CD14-positive monocyte (primary cell): ENCODE results near the gene NCBP1. TPM values are rescaled to one million over a fixed set of nuclear protein-coding genes. Genes with fewer than 3 reads are reported as not detected.

Experiments
- DNase-seq, 3 donors: peaks; one replicate each; pipeline ENCODE4 v3.0.0-alpha.2; 2011 to 2022
- H2AFZ ChIP-seq: 2 replicates; pipeline ENCODE4 v1.6.0; 2012; ENCODE audit warnings: mild to moderate bottlenecking, low read depth, low read length, inconsistent platforms; ENCODE audit not compliant: insufficient read depth, poor library complexity, severe bottlenecking
- H3K27ac ChIP-seq, 2 donors: 1 replicate in 1 of 2; 2 replicates in 1 of 2; pipeline ENCODE4 v1.5.1; 2012 to 2013; ENCODE audit warnings: low read length in 2 of 2, control low read depth in 1 of 2, inconsistent platforms in 1 of 2, low read depth in 1 of 2, mild to moderate bottlenecking in 1 of 2
- H3K27me3 ChIP-seq, 2 donors: one replicate each; pipeline versions ENCODE4 v1.6.0 to v1.6.1; 2011 to 2013; ENCODE audit warnings: low read length in 2 of 2; ENCODE audit not compliant: control insufficient read depth in 2 of 2, insufficient read depth in 2 of 2
- H3K36me3 ChIP-seq, 2 donors: replicated peaks in 1 of 2; 1 replicate in 1 of 2; 2 replicates in 1 of 2; pipeline versions ENCODE4 v1.5.1 to v1.6.1; 2012 to 2013; ENCODE audit warnings: low read length in 2 of 2, control low read depth in 1 of 2, inconsistent platforms in 1 of 2, mild to moderate bottlenecking in 1 of 2; ENCODE audit not compliant: insufficient read depth in 2 of 2, control insufficient read depth in 1 of 2
- H3K4me1 ChIP-seq, 2 donors: 1 replicate in 1 of 2; 2 replicates in 1 of 2; pipeline versions ENCODE4 v1.5.1 to v1.6.1; 2012 to 2013; ENCODE audit warnings: low read length in 2 of 2, control low read depth in 1 of 2, inconsistent platforms in 1 of 2, mild to moderate bottlenecking in 1 of 2, moderate library complexity in 1 of 2; ENCODE audit not compliant: insufficient read depth in 2 of 2, control insufficient read depth in 1 of 2
- H3K4me2 ChIP-seq: replicated peaks from 2 replicates; pipeline ENCODE3; 2012; ENCODE audit warnings: low read length, moderate library complexity, mild to moderate bottlenecking; ENCODE audit not compliant: poor library complexity, severe bottlenecking; ENCODE audit errors: extremely low read depth
- H3K4me3 ChIP-seq, 3 experiments: fragments of 200-600 bp in 1 of 3; sonication (generic) in 1 of 3; replicated peaks in 1 of 3; 1 replicate in 2 of 3; 2 replicates in 1 of 3; pipeline ENCODE4 v1.5.1; 2011 to 2013; ENCODE audit warnings: low read length in 3 of 3, mild to moderate bottlenecking in 3 of 3, control low read depth in 2 of 3, low read depth in 2 of 3, inconsistent platforms in 1 of 3, moderate library complexity in 1 of 3
- H3K79me2 ChIP-seq: 2 replicates; pipeline ENCODE4 v1.6.0; 2012; ENCODE audit warnings: mild to moderate bottlenecking, control low read depth, inconsistent platforms, low read length, moderate library complexity; ENCODE audit not compliant: insufficient read depth
- H3K9ac ChIP-seq: 2 replicates; pipeline ENCODE4 v1.6.0; 2017; ENCODE audit warnings: low read length, mild to moderate bottlenecking; ENCODE audit not compliant: insufficient read depth, poor library complexity, severe bottlenecking
- H3K9me3 ChIP-seq, 2 donors: replicated peaks in 1 of 2; 1 replicate in 1 of 2; 2 replicates in 1 of 2; pipeline versions ENCODE4 v1.5.1 to v1.6.1; 2012 to 2013; ENCODE audit warnings: low read length in 2 of 2, control low read depth in 1 of 2; ENCODE audit not compliant: control insufficient read depth in 1 of 2, insufficient read depth in 1 of 2
- H4K20me1 ChIP-seq: 2 replicates; pipeline ENCODE4 v1.6.0; 2012; ENCODE audit warnings: mild to moderate bottlenecking, low read length, control low read depth, moderate library complexity; ENCODE audit not compliant: insufficient read depth
- H3K27ac Mint-ChIP-seq, 7 donors: one replicate each; pipeline ENCODE4 v1.8.0; 2020; ENCODE audit warnings: mild to moderate bottlenecking in 7 of 7, mixed read lengths in 7 of 7, moderate library complexity in 6 of 7, inconsistent platforms in 2 of 7
- H3K27me3 Mint-ChIP-seq, 3 donors: one replicate each; pipeline ENCODE4 v1.8.0; 2021 to 2022; ENCODE audit warnings: low read depth in 3 of 3, mild to moderate bottlenecking in 3 of 3, mixed read lengths in 3 of 3, moderate library complexity in 3 of 3, inconsistent platforms in 1 of 3
- H3K36me3 Mint-ChIP-seq, 2 donors: one replicate each; pipeline ENCODE4 v1.8.0; 2020; ENCODE audit warnings: mixed read lengths in 2 of 2, inconsistent platforms in 1 of 2, mild to moderate bottlenecking in 1 of 2
- H3K4me1 Mint-ChIP-seq: one replicate; pipeline ENCODE4 v1.8.0; 2020; ENCODE audit warnings: mild to moderate bottlenecking, mixed read lengths
- H3K4me3 Mint-ChIP-seq, 2 donors: one replicate each; pipeline ENCODE4 v1.8.0; 2020; ENCODE audit warnings: mild to moderate bottlenecking in 2 of 2, mixed read lengths in 2 of 2, moderate library complexity in 1 of 2
- H3K9me3 Mint-ChIP-seq, 7 donors: one replicate each; pipeline ENCODE4 v1.8.0; 2020 to 2022; ENCODE audit warnings: mixed read lengths in 7 of 7, mild to moderate bottlenecking in 6 of 7, moderate library complexity in 6 of 7, inconsistent platforms in 2 of 7
- CTCF ChIP-seq: fragments of 200-600 bp; IDR thresholded peaks from one replicate; pipeline ENCODE4 v1.8.0; 2022; ENCODE audit warnings: antibody characterized with exemption, mild to moderate bottlenecking
- WGBS: methylation state at CpG from one replicate; pipeline ENCODE4 v1.1.5; 2013; ENCODE audit warnings: missing lambda C conversion rate; ENCODE audit not compliant: insufficient coverage; 5-methylcytosine and 5-hydroxymethylcytosine counted together
- intact Hi-C, 2 donors: fragments of 100-400 bp; cut with micrococcal nuclease; formaldehyde crosslinking; loops; one replicate each; pipeline versions ENCODE4 v1.15.0 to v1.15.1; 2023
- polyA plus RNA-seq, 3 donors: library from polyadenylated mRNA; depleted of rRNA in 1 of 3; unstranded in 2 of 3; stranded (reverse) in 1 of 3; fragments of 300-500 nt in 2 of 3; fragments of >200 nt in 1 of 3; fragmentation: Illumina TruSeq in 2 of 3; gene quantifications; 1 replicate in 2 of 3; 2 replicates in 1 of 3; pipeline ENCODE4 v1.2.3, GENCODE V29; 2012 to 2021

NCBP1 gene
- polyA plus RNA-seq, 3 donors: 8.9 to 15.8 (median 11.1) TPM

DNA sequence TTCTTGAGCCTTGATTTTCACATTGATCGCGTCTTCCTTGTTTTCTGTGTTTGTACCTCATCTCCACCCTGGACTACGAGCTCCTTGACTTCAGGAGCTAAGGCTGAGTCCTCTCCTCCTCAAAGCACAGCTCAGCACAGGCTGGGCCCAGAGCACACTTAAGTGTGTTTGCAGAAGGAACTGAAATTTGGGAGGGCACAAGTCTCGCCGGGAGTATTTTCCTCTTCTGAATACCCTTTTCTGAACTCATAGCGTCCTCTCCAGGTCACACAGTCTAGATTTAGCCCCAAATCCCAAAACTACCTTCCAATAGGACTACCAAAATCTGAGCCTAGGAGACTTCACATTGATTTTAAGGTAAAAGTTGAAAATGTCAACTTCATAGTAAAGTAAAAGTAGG, 42.1 kb upstream of the NCBP1 start:
- no peak overlapping the region for H3K4me2 ChIP-seq
- Mint-ChIP-seq H3K9me3 (peaks cover 0 to 5% (median 4%) of the 10 kb centered on the region in 7 donors), H3K27me3 (no peaks in the 10 kb centered on the region), H3K4me1 (peaks cover 2% of the 10 kb centered on the region), H3K4me3 (no peak overlapping the region), H3K36me3 (peaks cover 0 to 3% of the 10 kb centered on the region in 2 donors), H3K27ac (no peak overlapping the region)
- DNase-seq: no peak
- H4K20me1 ChIP-seq: no peaks in the 10 kb centered on the region
- intact Hi-C loops: loop anchor here in 1 of 2 donors (10.0 kb wide), 2 partner anchors 127 to 187 kb away; no protein-coding TSS in a partner anchor
- no peaks in the 10 kb centered on the region for H3K79me2 ChIP-seq
- 80% methylated on average over 1 of the region's 6 CpGs for WGBS
- H3K9ac ChIP-seq: no peak overlapping the region
- H3K4me1 ChIP-seq: no peaks in the 10 kb centered on the region
- H3K4me3 ChIP-seq: no peak overlapping the region
- H3K27ac ChIP-seq: no peak overlapping the region
- no peak for TF ChIP-seq CTCF
- no peaks in the 10 kb centered on the region for H3K9me3 ChIP-seq
- H2AFZ ChIP-seq: no peak overlapping the region
- H3K27me3 ChIP-seq: no peaks in the 10 kb centered on the region
- H3K36me3 ChIP-seq: no peaks in the 10 kb centered on the region

DNA sequence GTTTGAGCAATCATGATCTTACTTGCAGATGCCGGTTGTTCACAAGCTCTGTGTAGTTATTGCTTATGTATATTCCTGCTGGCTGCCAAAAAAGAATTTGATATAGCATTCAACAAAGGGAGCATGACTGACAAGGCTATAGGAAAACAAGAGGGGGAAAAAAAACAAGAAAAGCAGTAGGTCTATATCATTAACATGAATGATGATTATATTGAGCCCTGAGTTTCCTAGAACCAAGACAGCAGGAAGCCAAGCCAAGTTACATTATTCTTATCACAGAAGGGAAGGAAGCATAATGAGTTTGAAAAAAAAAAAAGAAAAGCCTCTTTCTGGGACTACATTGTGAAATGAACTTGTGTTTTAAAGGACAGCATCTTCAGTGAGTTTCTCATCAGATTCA, 41.5 kb upstream of the NCBP1 start:
- no peaks in the 10 kb centered on the region for H3K9me3 ChIP-seq
- H3K36me3 Mint-ChIP-seq: peaks cover 0 to 3% of the 10 kb centered on the region in 2 donors
- no peak for DNase-seq
- peaks cover 0 to 4% (median 0%) of the 10 kb centered on the region in 7 donors for H3K9me3 Mint-ChIP-seq
- H3K9ac ChIP-seq: no peak overlapping the region
- H4K20me1 ChIP-seq: no peaks in the 10 kb centered on the region
- no peak overlapping the region for H3K27ac ChIP-seq
- H3K4me3 ChIP-seq: no peak overlapping the region
- no peak overlapping the region for H2AFZ ChIP-seq
- no peaks in the 10 kb centered on the region for H3K27me3 Mint-ChIP-seq
- H3K79me2 ChIP-seq: no peaks in the 10 kb centered on the region
- no peak for TF ChIP-seq CTCF
- H3K4me3 Mint-ChIP-seq: no peak overlapping the region
- H3K4me2 ChIP-seq: no peak overlapping the region
- no peak overlapping the region for H3K27ac Mint-ChIP-seq
- H3K27me3 ChIP-seq: no peaks in the 10 kb centered on the region
- H3K4me1 Mint-ChIP-seq: peaks cover 2% of the 10 kb centered on the region
- H3K4me1 ChIP-seq: no peaks in the 10 kb centered on the region
- no peaks in the 10 kb centered on the region for H3K36me3 ChIP-seq
- intact Hi-C loops: loop anchor here in 1 of 2 donors (10.0 kb wide), 2 partner anchors 127 to 187 kb away; no protein-coding TSS in a partner anchor
- no CpG with 5 or more reads among the region's 1 CpG for WGBS
